HEK293 (cell line): ENCODE results near the gene CIZ1.
A peak's percentile ranks its signal among the peaks of the same experiment; 100 is the strongest.

Experiments
- EGR2 ChIP-seq: fragments of 450-650 bp; formaldehyde crosslinking; IDR thresholded peaks from 2 replicates; pipeline ENCODE4 v1.5.1; 2016; ENCODE audit warnings: low read depth, missing biosample characterization, missing genetic modification characterization
- KLF1 ChIP-seq: fragments of 450-650 bp; formaldehyde crosslinking; IDR thresholded peaks from 2 replicates; pipeline ENCODE4 v1.5.1; 2016; ENCODE audit warnings: missing biosample characterization, missing genetic modification characterization
- MYNN ChIP-seq: fragments of 450-650 bp; formaldehyde crosslinking; IDR thresholded peaks from 2 replicates; pipeline ENCODE4 v1.5.1; 2016; ENCODE audit warnings: missing biosample characterization, missing genetic modification characterization, borderline replicate concordance
- MZF1 ChIP-seq: fragments of 450-650 bp; formaldehyde crosslinking; IDR thresholded peaks from 2 replicates; pipeline ENCODE4 v1.5.1; 2017; ENCODE audit warnings: missing biosample characterization, missing genetic modification characterization, borderline replicate concordance
- RBAK ChIP-seq: fragments of 450-650 bp; formaldehyde crosslinking; IDR thresholded peaks from 2 replicates; pipeline ENCODE4 v1.5.1; 2016; ENCODE audit warnings: missing biosample characterization, missing genetic modification characterization
- SP3 ChIP-seq: fragments of 450-650 bp; formaldehyde crosslinking; IDR thresholded peaks from 2 replicates; pipeline ENCODE4 v1.5.1; 2016; ENCODE audit warnings: missing biosample characterization, missing genetic modification characterization
- SP7 ChIP-seq: fragments of 450-650 bp; formaldehyde crosslinking; IDR thresholded peaks from 2 replicates; pipeline ENCODE4 v1.5.1; 2016; ENCODE audit warnings: missing biosample characterization, missing genetic modification characterization
- TRIM28 ChIP-seq: IDR thresholded peaks from 2 replicates; pipeline ENCODE4 v1.6.1; 2011; ENCODE audit warnings: low read length, control low read depth, borderline replicate concordance
- WT1 ChIP-seq: fragments of 450-650 bp; formaldehyde crosslinking; IDR thresholded peaks from 2 replicates; pipeline ENCODE4 v1.5.1; 2016; ENCODE audit warnings: missing biosample characterization, missing genetic modification characterization
- ZBTB1 ChIP-seq: fragments of 450-650 bp; formaldehyde crosslinking; IDR thresholded peaks from 2 replicates; pipeline ENCODE4 v1.5.1; 2016; ENCODE audit warnings: missing biosample characterization, missing genetic modification characterization
- ZBTB17 ChIP-seq: fragments of 450-650 bp; formaldehyde crosslinking; IDR thresholded peaks from 2 replicates; pipeline ENCODE4 v1.5.1; 2016; ENCODE audit warnings: missing biosample characterization, missing genetic modification characterization
- ZBTB48 ChIP-seq: fragments of 450-650 bp; formaldehyde crosslinking; IDR thresholded peaks from 2 replicates; pipeline ENCODE4 v1.5.1; 2016; ENCODE audit warnings: missing biosample characterization, missing genetic modification characterization
- ZBTB7A ChIP-seq: fragments of 450-650 bp; formaldehyde crosslinking; IDR thresholded peaks from 2 replicates; pipeline ENCODE4 v1.5.1; 2016; ENCODE audit warnings: low read depth, missing biosample characterization, missing genetic modification characterization
- ZNF146 ChIP-seq: fragments of 450-650 bp; formaldehyde crosslinking; IDR thresholded peaks from 2 replicates; pipeline ENCODE4 v1.5.1; 2016; ENCODE audit warnings: missing biosample characterization, missing genetic modification characterization
- ZNF19 ChIP-seq: fragments of 450-650 bp; formaldehyde crosslinking; IDR thresholded peaks from 2 replicates; pipeline ENCODE4; 2016; ENCODE audit warnings: missing biosample characterization, missing genetic modification characterization, low read depth
- ZNF2 ChIP-seq: fragments of 450-650 bp; formaldehyde crosslinking; IDR thresholded peaks from 2 replicates; pipeline ENCODE4 v1.5.1; 2016; ENCODE audit warnings: missing biosample characterization, missing genetic modification characterization
- ZNF266 ChIP-seq: fragments of 450-650 bp; formaldehyde crosslinking; IDR thresholded peaks from 2 replicates; pipeline ENCODE4 v1.5.1; 2016; ENCODE audit warnings: missing biosample characterization, missing genetic modification characterization, low read depth
- ZNF292 ChIP-seq: fragments of 450-650 bp; formaldehyde crosslinking; IDR thresholded peaks from 2 replicates; pipeline ENCODE4 v1.5.1; 2016; ENCODE audit warnings: low read depth, missing biosample characterization, missing genetic modification characterization, borderline replicate concordance
- ZNF311 ChIP-seq: fragments of 450-650 bp; formaldehyde crosslinking; IDR thresholded peaks from 2 replicates; pipeline ENCODE4 v1.5.1; 2017; ENCODE audit warnings: missing biosample characterization, missing genetic modification characterization, borderline replicate concordance
- ZNF324 ChIP-seq: fragments of 450-650 bp; formaldehyde crosslinking; IDR thresholded peaks from 2 replicates; pipeline ENCODE4 v1.5.1; 2016; ENCODE audit warnings: missing biosample characterization, missing genetic modification characterization
- ZNF354C ChIP-seq: fragments of 450-650 bp; formaldehyde crosslinking; IDR thresholded peaks from 2 replicates; pipeline ENCODE4 v1.5.1; 2016; ENCODE audit warnings: missing biosample characterization, missing genetic modification characterization, low read depth, borderline replicate concordance
- ZNF426 ChIP-seq: fragments of 450-650 bp; formaldehyde crosslinking; IDR thresholded peaks from 2 replicates; pipeline ENCODE4 v1.5.1; 2017; ENCODE audit warnings: missing biosample characterization, missing genetic modification characterization, mild to moderate bottlenecking, inconsistent platforms, moderate library complexity
- ZNF48 ChIP-seq: fragments of 450-650 bp; formaldehyde crosslinking; IDR thresholded peaks from 2 replicates; pipeline ENCODE4 v1.5.1; 2016; ENCODE audit warnings: missing biosample characterization, missing genetic modification characterization
- ZNF514 ChIP-seq: fragments of 450-650 bp; formaldehyde crosslinking; IDR thresholded peaks from 2 replicates; pipeline ENCODE4 v1.5.1; 2016; ENCODE audit warnings: missing biosample characterization, missing genetic modification characterization
- ZNF549 ChIP-seq: fragments of 450-650 bp; IDR thresholded peaks from 2 replicates; pipeline ENCODE4 v1.5.1; 2018; ENCODE audit warnings: missing biosample characterization, missing genetic modification characterization, mild to moderate bottlenecking, inconsistent platforms, moderate library complexity
- ZNF596 ChIP-seq: fragments of 450-650 bp; IDR thresholded peaks from 2 replicates; pipeline ENCODE4 v1.5.0; 2018; ENCODE audit warnings: missing biosample characterization, mild to moderate bottlenecking, missing genetic modification characterization, moderate library complexity
- ZNF785 ChIP-seq: fragments of 450-650 bp; formaldehyde crosslinking; IDR thresholded peaks from 2 replicates; pipeline ENCODE4 v1.5.1; 2016; ENCODE audit warnings: missing biosample characterization, missing genetic modification characterization
- ZNF792 ChIP-seq: fragments of 450-650 bp; formaldehyde crosslinking; IDR thresholded peaks from 2 replicates; pipeline ENCODE4 v1.5.1; 2016; ENCODE audit warnings: missing biosample characterization, missing genetic modification characterization
- TF ChIP-seq, protein P1 (sequence below): fragments of 450-650 bp; formaldehyde crosslinking; IDR thresholded peaks from 2 replicates; pipeline ENCODE4 v1.5.1; 2016; ENCODE audit warnings: missing biosample characterization, missing genetic modification characterization
- TF ChIP-seq, protein P2 (sequence below): fragments of 450-650 bp; IDR thresholded peaks from 2 replicates; pipeline ENCODE4 v1.5.1; 2018; ENCODE audit warnings: missing biosample characterization, mild to moderate bottlenecking, missing genetic modification characterization
- TF ChIP-seq, protein P3 (sequence below): fragments of 450-650 bp; formaldehyde crosslinking; optimal IDR thresholded peaks from 2 replicates; pipeline ENCODE3; 2016; ENCODE audit warnings: missing biosample characterization, mild to moderate bottlenecking, missing genetic modification characterization
- TF ChIP-seq, protein P4 (sequence below): fragments of 450-650 bp; formaldehyde crosslinking; IDR thresholded peaks from 2 replicates; pipeline ENCODE4 v1.5.1; 2016; ENCODE audit warnings: missing biosample characterization, missing genetic modification characterization
- TF ChIP-seq, protein P5 (sequence below): fragments of 450-650 bp; formaldehyde crosslinking; IDR thresholded peaks from 2 replicates; pipeline ENCODE4 v1.5.1; 2016; ENCODE audit warnings: missing biosample characterization, missing genetic modification characterization

CIZ1 gene

DNA sequence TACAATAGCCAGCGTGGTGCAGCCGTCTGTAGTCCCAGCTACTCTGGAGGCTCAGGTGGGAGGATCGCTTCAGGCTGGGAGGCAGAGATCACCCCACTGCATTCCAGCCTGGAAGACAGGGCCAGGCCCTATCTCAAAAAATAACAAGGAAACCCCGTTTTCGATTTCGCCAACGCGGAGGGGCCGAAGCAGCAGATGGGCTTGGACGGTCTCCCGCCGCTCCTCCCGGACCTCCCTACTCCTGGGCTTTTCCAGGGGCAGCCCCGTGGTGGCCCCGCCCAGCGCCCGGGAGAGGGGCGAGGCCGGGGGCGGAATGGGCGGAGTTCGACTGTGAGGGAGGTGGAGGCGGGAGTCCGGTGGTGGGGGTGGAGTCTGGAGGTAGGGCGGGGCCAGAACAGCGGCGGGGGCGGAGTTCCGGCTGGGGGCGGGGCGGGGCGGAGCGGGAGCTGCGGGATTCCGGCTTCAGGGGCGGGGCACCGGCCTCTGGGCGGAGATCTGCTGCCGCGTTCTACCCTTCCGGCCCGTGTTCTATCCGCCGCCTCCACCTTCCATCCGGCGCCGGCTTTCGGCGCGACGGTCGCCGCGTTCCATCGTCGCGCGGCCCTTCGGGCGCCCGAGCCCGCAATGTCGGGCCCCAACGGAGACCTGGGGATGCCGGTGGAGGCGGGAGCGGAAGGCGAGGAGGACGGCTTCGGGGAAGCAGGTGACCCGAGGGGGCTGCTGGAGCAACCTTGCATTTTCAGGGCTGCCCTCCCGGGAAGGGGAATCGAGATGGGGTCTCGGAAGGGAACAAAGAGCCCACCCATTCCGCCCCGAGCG, 31.4 kb downstream of the CIZ1 start, which contains the start of gene BBLN (continued):
- TF ChIP-seq WT1 (tag by site-specific recombination) (peak; percentile 62; the same call in 1 of the 2 replicates), ZNF146 (tag by site-specific recombination) (no peak), SP3 (peak; percentile 95), ZBTB1 (tag by site-specific recombination) (no peak), ZNF354C (tag by site-specific recombination) (no peak), ZNF48 (tag by site-specific recombination) (no peak), SP7 (tag by site-specific recombination) (no peak), ZNF426 (tag by site-specific recombination) (no peak), ZNF549 (no peak), MYNN (tag by site-specific recombination) (no peak), ZNF792 (no peak), ZBTB7A (tag by site-specific recombination) (no peak), ZNF596 (tag by site-specific recombination) (no peak), ZNF311 (tag by site-specific recombination) (no peak), ZBTB17 (tag by site-specific recombination) (peak; percentile 51; the same call in 1 of the 2 replicates), ZNF2 (tag by site-specific recombination) (no peak), ZNF324 (no peak; the same call in 1 of the 2 replicates), ZNF19 (tag by site-specific recombination) (no peak), TRIM28 (no peak), ZBTB48 (no peak), EGR2 (tag by site-specific recombination) (peak; percentile 95), ZNF514 (no peak), ZNF785 (tag by site-specific recombination) (no peak), RBAK (tag by site-specific recombination) (no peak), MZF1 (tag by site-specific recombination) (no peak), ZNF266 (tag by site-specific recombination) (no peak), ZNF292 (no peak), KLF1 (peak; percentile 86)
- TF ChIP-seq, protein P1, sequence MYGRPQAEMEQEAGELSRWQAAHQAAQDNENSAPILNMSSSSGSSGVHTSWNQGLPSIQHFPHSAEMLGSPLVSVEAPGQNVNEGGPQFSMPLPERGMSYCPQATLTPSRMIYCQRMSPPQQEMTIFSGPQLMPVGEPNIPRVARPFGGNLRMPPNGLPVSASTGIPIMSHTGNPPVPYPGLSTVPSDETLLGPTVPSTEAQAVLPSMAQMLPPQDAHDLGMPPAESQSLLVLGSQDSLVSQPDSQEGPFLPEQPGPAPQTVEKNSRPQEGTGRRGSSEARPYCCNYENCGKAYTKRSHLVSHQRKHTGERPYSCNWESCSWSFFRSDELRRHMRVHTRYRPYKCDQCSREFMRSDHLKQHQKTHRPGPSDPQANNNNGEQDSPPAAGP (tag by site-specific recombination): 0 out of 2 replicates have a peak, but pooled peaks have one; percentile 10
- TF ChIP-seq, protein P2, sequence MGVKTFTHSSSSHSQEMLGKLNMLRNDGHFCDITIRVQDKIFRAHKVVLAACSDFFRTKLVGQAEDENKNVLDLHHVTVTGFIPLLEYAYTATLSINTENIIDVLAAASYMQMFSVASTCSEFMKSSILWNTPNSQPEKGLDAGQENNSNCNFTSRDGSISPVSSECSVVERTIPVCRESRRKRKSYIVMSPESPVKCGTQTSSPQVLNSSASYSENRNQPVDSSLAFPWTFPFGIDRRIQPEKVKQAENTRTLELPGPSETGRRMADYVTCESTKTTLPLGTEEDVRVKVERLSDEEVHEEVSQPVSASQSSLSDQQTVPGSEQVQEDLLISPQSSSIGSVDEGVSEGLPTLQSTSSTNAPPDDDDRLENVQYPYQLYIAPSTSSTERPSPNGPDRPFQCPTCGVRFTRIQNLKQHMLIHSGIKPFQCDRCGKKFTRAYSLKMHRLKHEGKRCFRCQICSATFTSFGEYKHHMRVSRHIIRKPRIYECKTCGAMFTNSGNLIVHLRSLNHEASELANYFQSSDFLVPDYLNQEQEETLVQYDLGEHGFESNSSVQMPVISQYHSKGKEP (tag by site-specific recombination): no peak
- TF ChIP-seq, protein P3, sequence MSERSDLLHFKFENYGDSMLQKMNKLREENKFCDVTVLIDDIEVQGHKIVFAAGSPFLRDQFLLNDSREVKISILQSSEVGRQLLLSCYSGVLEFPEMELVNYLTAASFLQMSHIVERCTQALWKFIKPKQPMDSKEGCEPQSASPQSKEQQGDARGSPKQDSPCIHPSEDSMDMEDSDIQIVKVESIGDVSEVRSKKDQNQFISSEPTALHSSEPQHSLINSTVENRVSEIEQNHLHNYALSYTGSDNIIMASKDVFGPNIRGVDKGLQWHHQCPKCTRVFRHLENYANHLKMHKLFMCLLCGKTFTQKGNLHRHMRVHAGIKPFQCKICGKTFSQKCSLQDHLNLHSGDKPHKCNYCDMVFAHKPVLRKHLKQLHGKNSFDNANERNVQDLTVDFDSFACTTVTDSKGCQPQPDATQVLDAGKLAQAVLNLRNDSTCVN (tag by site-specific recombination): peak; percentile 63
- TF ChIP-seq, protein P4, sequence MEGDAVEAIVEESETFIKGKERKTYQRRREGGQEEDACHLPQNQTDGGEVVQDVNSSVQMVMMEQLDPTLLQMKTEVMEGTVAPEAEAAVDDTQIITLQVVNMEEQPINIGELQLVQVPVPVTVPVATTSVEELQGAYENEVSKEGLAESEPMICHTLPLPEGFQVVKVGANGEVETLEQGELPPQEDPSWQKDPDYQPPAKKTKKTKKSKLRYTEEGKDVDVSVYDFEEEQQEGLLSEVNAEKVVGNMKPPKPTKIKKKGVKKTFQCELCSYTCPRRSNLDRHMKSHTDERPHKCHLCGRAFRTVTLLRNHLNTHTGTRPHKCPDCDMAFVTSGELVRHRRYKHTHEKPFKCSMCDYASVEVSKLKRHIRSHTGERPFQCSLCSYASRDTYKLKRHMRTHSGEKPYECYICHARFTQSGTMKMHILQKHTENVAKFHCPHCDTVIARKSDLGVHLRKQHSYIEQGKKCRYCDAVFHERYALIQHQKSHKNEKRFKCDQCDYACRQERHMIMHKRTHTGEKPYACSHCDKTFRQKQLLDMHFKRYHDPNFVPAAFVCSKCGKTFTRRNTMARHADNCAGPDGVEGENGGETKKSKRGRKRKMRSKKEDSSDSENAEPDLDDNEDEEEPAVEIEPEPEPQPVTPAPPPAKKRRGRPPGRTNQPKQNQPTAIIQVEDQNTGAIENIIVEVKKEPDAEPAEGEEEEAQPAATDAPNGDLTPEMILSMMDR (tag by site-specific recombination): no peak
- TF ChIP-seq, protein P5, sequence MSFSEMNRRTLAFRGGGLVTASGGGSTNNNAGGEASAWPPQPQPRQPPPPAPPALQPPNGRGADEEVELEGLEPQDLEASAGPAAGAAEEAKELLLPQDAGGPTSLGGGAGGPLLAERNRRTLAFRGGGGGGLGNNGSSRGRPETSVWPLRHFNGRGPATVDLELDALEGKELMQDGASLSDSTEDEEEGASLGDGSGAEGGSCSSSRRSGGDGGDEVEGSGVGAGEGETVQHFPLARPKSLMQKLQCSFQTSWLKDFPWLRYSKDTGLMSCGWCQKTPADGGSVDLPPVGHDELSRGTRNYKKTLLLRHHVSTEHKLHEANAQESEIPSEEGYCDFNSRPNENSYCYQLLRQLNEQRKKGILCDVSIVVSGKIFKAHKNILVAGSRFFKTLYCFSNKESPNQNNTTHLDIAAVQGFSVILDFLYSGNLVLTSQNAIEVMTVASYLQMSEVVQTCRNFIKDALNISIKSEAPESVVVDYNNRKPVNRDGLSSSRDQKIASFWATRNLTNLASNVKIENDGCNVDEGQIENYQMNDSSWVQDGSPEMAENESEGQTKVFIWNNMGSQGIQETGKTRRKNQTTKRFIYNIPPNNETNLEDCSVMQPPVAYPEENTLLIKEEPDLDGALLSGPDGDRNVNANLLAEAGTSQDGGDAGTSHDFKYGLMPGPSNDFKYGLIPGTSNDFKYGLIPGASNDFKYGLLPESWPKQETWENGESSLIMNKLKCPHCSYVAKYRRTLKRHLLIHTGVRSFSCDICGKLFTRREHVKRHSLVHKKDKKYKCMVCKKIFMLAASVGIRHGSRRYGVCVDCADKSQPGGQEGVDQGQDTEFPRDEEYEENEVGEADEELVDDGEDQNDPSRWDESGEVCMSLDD (tag by site-specific recombination): 0 out of 2 replicates have a peak, but pooled peaks have one; percentile 35
